ENCODE data around the gene MMS19. TPM values are rescaled to one million over a fixed set of nuclear protein-coding genes. Genes with fewer than 3 reads are reported as not detected.

The MMS19 gene
- total RNA-seq, 4 donors from 2014 or later = 103 to 142 (median 115) TPM

GRCh38 chr10:97445722-97446639 is 52.2 kb downstream of the MMS19 start, which contains the start of the genes EXOSC1 and ZDHHC16:
EXOSC1 (minus strand) TSS chr10:97446006; CDS start chr10:97445985, 21 bp downstream.
ZDHHC16 (plus strand) TSS chr10:97446175; CDS start chr10:97451676, 5,501 bp downstream.
- peak within 1 kb of the TSS; percentile 75 for H3K4me3 ChIP-seq (ENCODE audit: low read depth, poor library complexity, severe bottlenecking)
- intact Hi-C loops (cut with DNase I; ENCODE audit: low total_unique reads) = no loop called here
- TF ChIP-seq CTCF (IDR thresholded peaks at IDR 0.05) (no peak), POLR2A (IDR thresholded peaks at IDR 0.05) (no peak)
- 0% methylated on average over 40 to 65 of the region's 66 CpGs for WGBS, 2 donors
- peak; percentile 93 to 98 for DNase-seq (ENCODE audit: low spot score in 2 of 2)

- DNase-seq (ENCODE audit: low spot score in 2 of 2) = no peak
- WGBS, 2 donors = 1 to 2% methylated on average over 13 of the region's 13 CpGs
- intact Hi-C loops (cut with DNase I; ENCODE audit: low total_unique reads) = no loop called here
- peak overlapping the region; percentile 75 for H3K4me3 ChIP-seq (ENCODE audit: low read depth, poor library complexity, severe bottlenecking)
- TF ChIP-seq CTCF (IDR thresholded peaks at IDR 0.05) (no peak), POLR2A (IDR thresholded peaks at IDR 0.05) (no peak)
Measured at GRCh38 chr10:97445357-97445721, 52.9 kb downstream of the MMS19 start.

- WGBS, 2 donors = 91 to 93% methylated on average over 1 of the region's 1 CpG
- TF ChIP-seq CTCF (IDR thresholded peaks at IDR 0.05) (no peak), POLR2A (IDR thresholded peaks at IDR 0.05) (no peak)
Measured at GRCh38 chr10:97444212-97444611, 54.0 kb downstream of the MMS19 start.

GRCh38 chr10:97442277-97442676 is 55.9 kb downstream of the MMS19 start:
- 100% methylated on average over 1 of the region's 1 CpG for WGBS, 2 donors
- intact Hi-C loops (cut with DNase I; ENCODE audit: low total_unique reads) = loop anchor here (1.0 kb wide), 1 partner anchor 14 kb away; no protein-coding TSS in a partner anchor
- TF ChIP-seq CTCF (IDR thresholded peaks at IDR 0.05) (no peak), POLR2A (IDR thresholded peaks at IDR 0.05) (no peak)
- H3K4me3 ChIP-seq (ENCODE audit: low read depth, poor library complexity, severe bottlenecking) = no peak overlapping the region
- DNase-seq (ENCODE audit: low spot score in 2 of 2) = no peak

More at GRCh38 chr10:97444212-97444611, 54.0 kb downstream of the MMS19 start:
- intact Hi-C loops (cut with DNase I; ENCODE audit: low total_unique reads) = no loop called here
- DNase-seq (ENCODE audit: low spot score in 2 of 2) = no peak
- H3K4me3 ChIP-seq (ENCODE audit: low read depth, poor library complexity, severe bottlenecking) = no peak overlapping the region

GRCh38 chr10:97435211-97435610 is 63.0 kb downstream of the MMS19 start:
- H3K4me3 ChIP-seq (ENCODE audit: low read depth, poor library complexity, severe bottlenecking) = no peak overlapping the region
- no peak for TF ChIP-seq CTCF (IDR thresholded peaks at IDR 0.05)
- intact Hi-C loops (cut with DNase I; ENCODE audit: low total_unique reads) = no loop called here
- WGBS, 2 donors = 92 to 94% methylated on average over 6 of the region's 6 CpGs
- DNase-seq (ENCODE audit: low spot score in 2 of 2) = no peak
